Bronchial epithelial cell (primary cell): ENCODE data around the gene SYCE3. TPM values are rescaled to one million over a fixed set of nuclear protein-coding genes. Genes with fewer than 3 reads are reported as not detected.

Experiments used
- DNase-seq: peaks from one replicate; pipeline ENCODE4 v3.0.0-alpha.2; 2010; ENCODE audit warnings: low read depth
- FAIRE-seq: peaks from 2 replicates; lab custom pipeline; 2011; peaks lifted over from hg19 to GRCh38; lab: Jason Lieb, UNC
- H3K27me3 ChIP-seq: 2 replicates; pipeline ENCODE4 v1.5.1; 2011; ENCODE audit warnings: low read length; ENCODE audit not compliant: control insufficient read depth, insufficient read depth
- H3K36me3 ChIP-seq: 2 replicates; pipeline ENCODE4 v1.5.1; 2011; ENCODE audit warnings: low read length; ENCODE audit not compliant: control insufficient read depth, insufficient read depth
- H3K4me3 ChIP-seq: 2 replicates; pipeline ENCODE4 v1.5.1; 2011; ENCODE audit warnings: mild to moderate bottlenecking, low read depth, low read length, control low read depth
- total RNA-seq: library from RNA; depleted of rRNA; stranded (reverse); fragments of >200 nt; gene quantifications from 2 replicates; pipeline ENCODE4 v1.2.1, GENCODE V29; 2014
- TF ChIP-seq, protein P1 (sequence below): IDR thresholded peaks from 2 replicates; pipeline ENCODE4 v1.5.1; 2011; ENCODE audit warnings: mild to moderate bottlenecking, moderate library complexity, low read length, control low read depth, inconsistent platforms; ENCODE audit not compliant: insufficient read depth, severe bottlenecking

SYCE3 gene
- total RNA-seq, 1 donor from 2014 or later = 0.79 TPM

DNA sequence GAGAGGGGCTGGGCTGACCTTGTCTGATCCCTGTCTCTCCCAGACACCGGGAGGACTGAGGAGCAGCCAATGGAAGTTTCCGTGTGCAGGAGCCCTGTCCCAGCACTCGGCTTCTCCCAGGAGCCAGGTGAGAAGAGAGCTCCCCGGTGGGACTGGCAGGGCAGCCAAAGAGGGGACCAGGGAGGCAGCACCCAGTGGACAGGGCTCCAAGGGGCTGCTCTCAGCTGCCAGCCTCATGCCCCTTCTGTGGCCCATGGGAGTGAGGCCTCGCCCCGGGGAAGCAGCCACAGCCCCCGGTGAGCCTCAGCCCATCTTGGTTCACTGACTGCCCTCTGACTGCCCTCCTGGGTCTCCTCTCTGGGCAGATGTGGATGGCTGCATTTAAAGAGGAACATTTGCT lies 44.1 kb downstream of the SYCE3 start:
- DNase-seq (no peak), FAIRE-seq (no peak)
- H3K4me3 ChIP-seq = no peak overlapping the region
- H3K36me3 ChIP-seq = peaks cover 17% of the 10 kb centered on the region
- H3K27me3 ChIP-seq = no peaks in the 10 kb centered on the region
- TF ChIP-seq, protein P1, sequence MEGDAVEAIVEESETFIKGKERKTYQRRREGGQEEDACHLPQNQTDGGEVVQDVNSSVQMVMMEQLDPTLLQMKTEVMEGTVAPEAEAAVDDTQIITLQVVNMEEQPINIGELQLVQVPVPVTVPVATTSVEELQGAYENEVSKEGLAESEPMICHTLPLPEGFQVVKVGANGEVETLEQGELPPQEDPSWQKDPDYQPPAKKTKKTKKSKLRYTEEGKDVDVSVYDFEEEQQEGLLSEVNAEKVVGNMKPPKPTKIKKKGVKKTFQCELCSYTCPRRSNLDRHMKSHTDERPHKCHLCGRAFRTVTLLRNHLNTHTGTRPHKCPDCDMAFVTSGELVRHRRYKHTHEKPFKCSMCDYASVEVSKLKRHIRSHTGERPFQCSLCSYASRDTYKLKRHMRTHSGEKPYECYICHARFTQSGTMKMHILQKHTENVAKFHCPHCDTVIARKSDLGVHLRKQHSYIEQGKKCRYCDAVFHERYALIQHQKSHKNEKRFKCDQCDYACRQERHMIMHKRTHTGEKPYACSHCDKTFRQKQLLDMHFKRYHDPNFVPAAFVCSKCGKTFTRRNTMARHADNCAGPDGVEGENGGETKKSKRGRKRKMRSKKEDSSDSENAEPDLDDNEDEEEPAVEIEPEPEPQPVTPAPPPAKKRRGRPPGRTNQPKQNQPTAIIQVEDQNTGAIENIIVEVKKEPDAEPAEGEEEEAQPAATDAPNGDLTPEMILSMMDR = no peak

DNA sequence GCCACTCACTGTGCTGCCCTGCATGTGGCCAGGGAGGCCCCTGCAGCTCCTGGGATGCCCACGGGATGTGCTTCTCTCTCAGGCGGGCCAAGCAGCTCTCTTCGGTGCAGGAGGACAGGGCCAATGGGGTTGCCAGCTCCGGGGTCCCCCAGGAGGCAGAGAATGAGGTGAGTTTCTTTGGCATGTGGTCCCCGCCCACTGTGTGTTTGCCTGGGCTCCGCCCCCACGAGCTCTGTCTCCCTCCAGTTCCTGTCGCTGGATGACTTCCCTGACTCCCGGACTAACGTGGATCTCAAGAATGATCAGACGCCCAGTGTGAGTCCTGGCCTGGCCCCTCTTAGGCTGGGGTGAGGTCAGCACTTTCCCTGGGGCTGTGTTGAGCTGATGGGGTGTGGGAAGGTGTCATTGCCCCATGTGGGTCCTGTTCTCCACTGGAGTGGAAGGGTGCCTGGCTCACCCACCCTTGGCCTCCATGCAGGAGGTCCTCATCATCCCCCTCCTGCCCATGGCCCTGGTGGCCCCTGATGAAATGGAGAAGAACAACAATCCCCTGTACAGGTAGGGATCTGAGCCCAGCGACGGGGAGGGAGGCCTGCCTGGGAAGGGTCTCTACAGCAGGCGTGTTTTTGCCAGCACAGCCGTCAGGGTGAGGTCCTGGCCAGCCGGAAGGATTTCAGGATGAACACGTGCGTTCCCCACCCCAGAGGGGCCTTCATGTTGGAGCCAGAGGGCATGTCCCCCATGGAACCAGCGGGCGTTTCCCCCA lies 45.0 kb downstream of the SYCE3 start:
- peaks cover 15% of the 10 kb centered on the region for H3K36me3 ChIP-seq
- FAIRE-seq = no peak
- no peak overlapping the region for H3K4me3 ChIP-seq
- TF ChIP-seq, protein P1 = no peak
- no peaks in the 10 kb centered on the region for H3K27me3 ChIP-seq
- DNase-seq = no peak

DNA sequence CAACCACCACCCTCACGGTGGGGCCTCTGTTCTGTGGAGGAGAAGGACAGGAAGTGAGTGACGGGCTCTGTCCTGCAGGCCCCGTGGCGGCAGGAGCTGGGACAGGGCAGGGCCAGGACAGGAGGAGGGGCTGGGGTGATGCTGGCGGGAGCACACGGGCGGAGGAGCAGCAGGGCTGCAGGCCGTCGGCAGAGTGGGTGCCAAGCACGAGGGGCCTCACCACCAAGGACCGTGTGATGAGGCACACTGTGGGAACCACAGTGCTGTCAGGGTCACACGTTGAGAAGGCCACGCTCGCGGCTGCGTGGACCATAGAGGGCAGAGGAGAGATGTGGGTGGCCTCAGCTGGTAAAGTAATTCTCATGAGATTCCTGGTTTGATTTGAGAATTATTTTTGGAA lies 45.8 kb downstream of the SYCE3 start:
- FAIRE-seq = no peak
- peaks cover 14% of the 10 kb centered on the region for H3K36me3 ChIP-seq

DNA sequence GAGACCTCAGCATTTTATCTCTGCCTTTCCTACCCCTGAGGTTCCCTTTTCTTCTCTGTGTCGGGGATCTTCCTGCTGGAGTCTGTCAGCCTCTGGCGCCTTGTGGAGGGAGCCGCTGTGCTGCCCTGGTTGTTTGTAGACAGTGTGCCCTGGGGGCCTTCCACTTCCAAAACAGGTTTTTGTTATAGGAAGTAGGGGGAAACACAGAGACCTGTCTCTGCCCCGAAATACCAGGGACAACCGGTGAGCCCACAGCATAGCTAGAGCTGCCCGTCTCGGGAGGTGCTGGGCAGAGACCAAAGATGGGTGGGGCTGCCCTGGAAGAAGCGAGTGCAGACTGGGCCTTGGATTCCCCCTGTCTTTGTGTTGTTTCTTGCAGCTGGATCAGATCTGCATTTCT lies 46.7 kb downstream of the SYCE3 start:
- Histone ChIP-seq H3K36me3 (peaks cover 13% of the 10 kb centered on the region), H3K27me3 (no peaks in the 10 kb centered on the region), H3K4me3 (no peak overlapping the region)
- FAIRE-seq (no peak), DNase-seq (no peak)
- TF ChIP-seq, protein P1 = no peak

More for the DNA sequence above, 45.8 kb downstream of the SYCE3 start:
- Histone ChIP-seq H3K27me3 (no peaks in the 10 kb centered on the region), H3K4me3 (no peak overlapping the region)
- no peak for DNase-seq
- TF ChIP-seq, protein P1 = no peak

DNA sequence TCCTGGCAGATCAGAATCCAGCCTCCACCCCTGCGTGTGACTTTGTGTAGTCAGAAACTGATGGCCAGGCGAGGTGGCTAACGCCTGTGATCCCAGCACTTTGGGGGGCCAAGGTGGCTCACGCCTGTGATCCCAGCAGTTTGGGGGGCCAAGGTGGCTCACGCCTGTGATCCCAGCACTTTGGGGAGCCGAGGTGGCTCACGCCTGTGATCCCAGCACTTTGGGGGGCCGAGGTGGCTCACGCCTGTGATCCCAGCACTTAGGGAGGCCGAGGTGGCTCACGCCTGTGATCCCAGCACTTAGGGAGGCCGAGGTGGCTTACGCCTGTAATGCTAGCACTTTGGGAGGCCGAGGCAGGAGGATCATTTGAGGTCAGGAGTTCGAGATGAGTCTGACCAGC lies 49.5 kb downstream of the SYCE3 start:
- TF ChIP-seq, protein P1 = no peak

More for the DNA sequence above, 49.5 kb downstream of the SYCE3 start:
- no peaks in the 10 kb centered on the region for H3K27me3 ChIP-seq
- FAIRE-seq = no peak
- DNase-seq = no peak
- no peak overlapping the region for H3K4me3 ChIP-seq
- peaks cover 10% of the 10 kb centered on the region for H3K36me3 ChIP-seq
